Activated CD8-positive, alpha-beta T cell treated with anti-CD3 and anti-CD28 coated beads for 36 hours (primary cell): Measurements from ENCODE around the gene BRME1. TPM values are rescaled to one million over a fixed set of nuclear protein-coding genes. Genes with fewer than 3 reads are reported as not detected.

Experiments used
- ATAC-seq: fragments of 200-7000 bp; cut with Tn5 transposase; one replicate; pipeline ENCODE4 v1.10.0; 2021; ENCODE audit warnings: mild to moderate bottlenecking, moderate library complexity
- CTCF ChIA-PET: fragments of 350-600 bp; sonication (Branson Sonifier 250); formaldehyde crosslinking; loops from one replicate; lab custom pipeline; 2021; ENCODE audit warnings: antibody characterized with exemption; lab: Charles Lee
- POLR2A ChIA-PET: fragments of 350-600 bp; sonication (Branson Sonifier 250); formaldehyde crosslinking; loops from one replicate; lab custom pipeline; 2021; ENCODE audit warnings: antibody characterized with exemption; lab: Charles Lee
- DNase-seq: peaks from one replicate; pipeline ENCODE4 v3.0.0-alpha.2; 2020
- H3K27ac Mint-ChIP-seq: one replicate; pipeline ENCODE4 v1.8.0; 2021; ENCODE audit warnings: mild to moderate bottlenecking, mixed read lengths
- H3K27me3 Mint-ChIP-seq: one replicate; pipeline ENCODE4 v1.8.0; 2021; ENCODE audit warnings: mixed read lengths
- H3K36me3 Mint-ChIP-seq: one replicate; pipeline ENCODE4 v1.8.0; 2021; ENCODE audit warnings: low read depth, mixed read lengths
- H3K4me1 Mint-ChIP-seq: one replicate; pipeline ENCODE4 v1.8.0; 2021; ENCODE audit warnings: low read depth, mixed read lengths
- H3K4me3 Mint-ChIP-seq: one replicate; pipeline ENCODE4 v1.8.0; 2021; ENCODE audit warnings: mild to moderate bottlenecking, moderate library complexity, mixed read lengths
- H3K9me3 Mint-ChIP-seq: one replicate; pipeline ENCODE4 v1.8.0; 2021; ENCODE audit warnings: mixed read lengths
- intact Hi-C: fragments of 100-400 bp; cut with micrococcal nuclease; formaldehyde crosslinking; loops from one replicate; pipeline ENCODE4 v1.10.0; 2022
- total RNA-seq, 2 experiments: library from RNA; stranded (reverse); gene quantifications; one replicate each; pipeline ENCODE4 v1.2.3, GENCODE V29; 2021
- TF ChIP-seq, protein P1 (sequence below): fragments of 200-600 bp; IDR thresholded peaks from one replicate; pipeline ENCODE4 v1.8.0; 2022; ENCODE audit warnings: antibody characterized with exemption, mild to moderate bottlenecking

BRME1 gene
- total RNA-seq, 2 experiments from 2014 or later: 3.6 to 5.2 TPM

- peaks cover 37% of the 10 kb centered on the region for H3K4me1 Mint-ChIP-seq
- no peaks in the 10 kb centered on the region for H3K27me3 Mint-ChIP-seq
- H3K27ac Mint-ChIP-seq: peak overlapping the region; percentile 83
- DNase-seq (no peak), ATAC-seq (no peak)
- H3K4me3 Mint-ChIP-seq: peak overlapping the region; percentile 82
- ChIA-PET CTCF (no interaction called here), POLR2A (no interaction called here)
- H3K9me3 Mint-ChIP-seq: no peaks in the 10 kb centered on the region
- H3K36me3 Mint-ChIP-seq: peaks cover 22% of the 10 kb centered on the region
- intact Hi-C loops: no loop called here
- TF ChIP-seq, protein P1, sequence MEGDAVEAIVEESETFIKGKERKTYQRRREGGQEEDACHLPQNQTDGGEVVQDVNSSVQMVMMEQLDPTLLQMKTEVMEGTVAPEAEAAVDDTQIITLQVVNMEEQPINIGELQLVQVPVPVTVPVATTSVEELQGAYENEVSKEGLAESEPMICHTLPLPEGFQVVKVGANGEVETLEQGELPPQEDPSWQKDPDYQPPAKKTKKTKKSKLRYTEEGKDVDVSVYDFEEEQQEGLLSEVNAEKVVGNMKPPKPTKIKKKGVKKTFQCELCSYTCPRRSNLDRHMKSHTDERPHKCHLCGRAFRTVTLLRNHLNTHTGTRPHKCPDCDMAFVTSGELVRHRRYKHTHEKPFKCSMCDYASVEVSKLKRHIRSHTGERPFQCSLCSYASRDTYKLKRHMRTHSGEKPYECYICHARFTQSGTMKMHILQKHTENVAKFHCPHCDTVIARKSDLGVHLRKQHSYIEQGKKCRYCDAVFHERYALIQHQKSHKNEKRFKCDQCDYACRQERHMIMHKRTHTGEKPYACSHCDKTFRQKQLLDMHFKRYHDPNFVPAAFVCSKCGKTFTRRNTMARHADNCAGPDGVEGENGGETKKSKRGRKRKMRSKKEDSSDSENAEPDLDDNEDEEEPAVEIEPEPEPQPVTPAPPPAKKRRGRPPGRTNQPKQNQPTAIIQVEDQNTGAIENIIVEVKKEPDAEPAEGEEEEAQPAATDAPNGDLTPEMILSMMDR: no peak
Measured at GRCh38 chr19:13844130-13844631, 61.7 kb downstream of the BRME1 start.

DNA sequence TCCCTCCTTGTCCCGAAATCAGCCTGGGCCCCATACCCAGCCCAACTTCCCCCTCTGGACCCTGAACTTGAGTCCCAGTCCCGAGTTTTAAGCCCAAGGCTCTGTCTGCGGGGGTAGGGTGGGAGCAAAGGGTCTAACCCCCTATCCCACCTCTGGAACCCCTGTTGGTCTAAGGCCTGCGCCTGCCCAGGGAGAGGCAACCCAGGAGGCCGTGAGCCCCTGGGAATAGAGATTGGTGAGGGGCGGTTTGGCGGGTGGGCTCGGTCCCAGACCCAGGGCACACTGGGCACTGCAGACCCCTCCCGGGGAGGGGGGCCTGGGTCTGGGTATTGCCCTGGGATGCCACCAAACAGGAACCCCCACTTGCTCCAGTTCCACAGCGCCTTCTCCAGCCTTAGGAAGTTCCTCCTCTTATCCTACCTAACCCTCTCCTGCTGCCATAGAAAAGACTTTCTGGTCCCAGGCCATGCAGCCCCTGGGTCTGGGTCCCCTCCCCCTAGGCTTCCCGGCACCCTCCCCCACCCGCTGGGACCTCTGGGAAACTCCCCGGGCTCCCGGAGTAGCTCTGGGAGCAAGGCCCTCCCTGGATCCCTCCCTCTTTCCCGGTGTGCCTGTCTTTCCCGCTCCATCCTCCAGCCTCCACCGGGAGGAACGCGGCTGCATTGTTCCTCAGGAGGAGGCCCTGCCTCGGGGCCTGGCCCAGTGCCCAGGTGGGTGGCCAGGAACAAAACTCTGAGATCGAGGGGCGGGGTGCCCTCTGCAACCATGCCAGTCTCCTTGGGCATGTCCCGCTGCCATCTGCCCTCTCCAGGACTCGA lies 62.6 kb downstream of the BRME1 start:
- ATAC-seq: no peak
- H3K36me3 Mint-ChIP-seq: peaks cover 28% of the 10 kb centered on the region
- intact Hi-C loops: no loop called here
- no peaks in the 10 kb centered on the region for H3K9me3 Mint-ChIP-seq
- DNase-seq: no peak
- H3K27me3 Mint-ChIP-seq: no peaks in the 10 kb centered on the region
- H3K4me1 Mint-ChIP-seq: peaks cover 39% of the 10 kb centered on the region
- ChIA-PET POLR2A (no interaction called here), CTCF (no interaction called here)
- peak overlapping the region; percentile 82 for H3K4me3 Mint-ChIP-seq
- TF ChIP-seq, protein P1: no peak
- peak overlapping the region; percentile 97 for H3K27ac Mint-ChIP-seq

GRCh38 chr19:13842291-13843103 lies 63.4 kb downstream of the BRME1 start:
- H3K4me3 Mint-ChIP-seq: peak overlapping the region; percentile 97
- ChIA-PET POLR2A (interaction anchor here (5.8 kb wide), 1 partner anchor 20 kb away, joined by 41 read pairs; no protein-coding TSS in a partner anchor), CTCF (interaction anchor here (1.3 to 1.9 kb wide), 2 partner anchors 20 to 54 kb away, joined by 3 to 9 read pairs; no protein-coding TSS in a partner anchor)
- H3K27ac Mint-ChIP-seq: peak overlapping the region; percentile 99
- H3K9me3 Mint-ChIP-seq: no peaks in the 10 kb centered on the region
- H3K36me3 Mint-ChIP-seq: peaks cover 32% of the 10 kb centered on the region
- peaks cover 40% of the 10 kb centered on the region for H3K4me1 Mint-ChIP-seq
- ATAC-seq (no peak), DNase-seq (peak; percentile 71)
- intact Hi-C loops: no loop called here
- H3K27me3 Mint-ChIP-seq: no peaks in the 10 kb centered on the region
- TF ChIP-seq, protein P1: no peak

DNA sequence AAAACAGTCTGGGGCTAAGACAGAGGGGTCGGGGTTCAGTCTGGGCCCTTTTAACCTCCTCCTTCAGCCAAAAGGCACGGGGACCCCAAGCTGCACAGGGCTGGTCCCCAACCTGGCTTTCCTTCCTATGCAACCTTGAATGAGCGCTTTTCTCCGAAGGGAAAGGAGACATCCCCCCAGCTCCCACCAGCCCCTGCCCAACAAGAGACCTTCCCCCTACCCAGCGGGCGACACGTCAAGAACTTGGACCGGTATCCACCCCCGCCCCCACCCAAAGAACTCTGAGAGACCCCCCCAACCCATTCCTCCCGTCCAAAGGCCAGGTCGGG lies 64.0 kb downstream of the BRME1 start:
- H3K36me3 Mint-ChIP-seq: peaks cover 37% of the 10 kb centered on the region
- CTCF ChIA-PET: interaction anchor here (1.3 to 1.9 kb wide), 2 partner anchors 20 to 54 kb away, joined by 3 to 9 read pairs; no protein-coding TSS in a partner anchor
- no peak for DNase-seq
- peak overlapping the region; percentile 99 for H3K27ac Mint-ChIP-seq
- H3K27me3 Mint-ChIP-seq: no peaks in the 10 kb centered on the region
- peaks cover 44% of the 10 kb centered on the region for H3K4me1 Mint-ChIP-seq
- ATAC-seq: no peak
- H3K4me3 Mint-ChIP-seq: peak overlapping the region; percentile 97
- TF ChIP-seq, protein P1: no peak
- intact Hi-C loops: no loop called here
- POLR2A ChIA-PET: interaction anchor here (0.7 to 5.8 kb wide), 3 partner anchors 8 to 21 kb away, joined by 3 to 41 read pairs (median 3); no protein-coding TSS in a partner anchor
- H3K9me3 Mint-ChIP-seq: no peaks in the 10 kb centered on the region
